Measurements from ENCODE around the gene FGF12.

The FGF12 gene

DNA sequence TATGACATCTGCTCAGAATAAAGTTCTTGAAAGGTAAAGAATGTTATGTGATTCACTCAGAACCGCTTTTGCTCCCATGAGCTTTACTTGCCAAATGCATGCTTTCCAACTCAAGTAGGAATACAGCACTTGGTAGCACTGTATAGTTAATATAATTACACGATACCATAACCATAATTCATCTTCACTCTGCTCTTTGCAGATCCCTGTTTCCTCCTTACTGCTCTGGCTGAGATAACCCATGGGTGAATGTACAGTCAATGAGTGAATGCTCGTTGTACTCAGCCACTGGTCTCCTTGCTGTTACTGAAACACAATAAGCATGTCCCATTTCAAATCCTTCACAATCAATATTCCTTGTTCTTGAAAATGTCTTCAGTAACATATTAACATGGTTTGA is 550.0 kb downstream of the FGF12 start:
- TF ChIP-seq, protein P1, sequence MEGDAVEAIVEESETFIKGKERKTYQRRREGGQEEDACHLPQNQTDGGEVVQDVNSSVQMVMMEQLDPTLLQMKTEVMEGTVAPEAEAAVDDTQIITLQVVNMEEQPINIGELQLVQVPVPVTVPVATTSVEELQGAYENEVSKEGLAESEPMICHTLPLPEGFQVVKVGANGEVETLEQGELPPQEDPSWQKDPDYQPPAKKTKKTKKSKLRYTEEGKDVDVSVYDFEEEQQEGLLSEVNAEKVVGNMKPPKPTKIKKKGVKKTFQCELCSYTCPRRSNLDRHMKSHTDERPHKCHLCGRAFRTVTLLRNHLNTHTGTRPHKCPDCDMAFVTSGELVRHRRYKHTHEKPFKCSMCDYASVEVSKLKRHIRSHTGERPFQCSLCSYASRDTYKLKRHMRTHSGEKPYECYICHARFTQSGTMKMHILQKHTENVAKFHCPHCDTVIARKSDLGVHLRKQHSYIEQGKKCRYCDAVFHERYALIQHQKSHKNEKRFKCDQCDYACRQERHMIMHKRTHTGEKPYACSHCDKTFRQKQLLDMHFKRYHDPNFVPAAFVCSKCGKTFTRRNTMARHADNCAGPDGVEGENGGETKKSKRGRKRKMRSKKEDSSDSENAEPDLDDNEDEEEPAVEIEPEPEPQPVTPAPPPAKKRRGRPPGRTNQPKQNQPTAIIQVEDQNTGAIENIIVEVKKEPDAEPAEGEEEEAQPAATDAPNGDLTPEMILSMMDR (IDR thresholded peaks at IDR 0.05): no peak

GRCh38 chr3:192174283-192174682 is 553.1 kb downstream of the FGF12 start:
- TF ChIP-seq, protein P1 (IDR thresholded peaks at IDR 0.05): no peak

- TF ChIP-seq, protein P1 (IDR thresholded peaks at IDR 0.05): no peak
Measured at GRCh38 chr3:192171213-192171612, 556.1 kb downstream of the FGF12 start.

DNA sequence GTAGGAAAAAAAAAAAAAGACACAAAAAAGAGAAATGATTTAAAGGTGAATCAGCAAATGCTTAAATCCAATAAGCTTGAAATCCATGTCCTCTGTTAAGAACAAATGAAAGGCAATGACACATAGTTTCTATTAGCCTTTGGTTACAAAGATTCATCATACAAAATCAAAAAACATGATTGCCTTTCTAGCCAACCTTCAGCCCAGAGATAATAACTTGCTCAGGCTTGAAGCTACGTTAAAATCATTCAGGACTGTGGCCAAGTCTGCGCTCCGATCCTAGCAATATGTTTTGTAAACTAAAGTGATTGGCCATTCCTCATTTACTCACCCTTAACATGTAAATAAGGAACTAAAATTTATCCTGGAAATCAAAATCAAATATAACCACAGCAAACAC is 556.7 kb downstream of the FGF12 start:
- TF ChIP-seq, protein P1 (IDR thresholded peaks at IDR 0.05): no peak

DNA sequence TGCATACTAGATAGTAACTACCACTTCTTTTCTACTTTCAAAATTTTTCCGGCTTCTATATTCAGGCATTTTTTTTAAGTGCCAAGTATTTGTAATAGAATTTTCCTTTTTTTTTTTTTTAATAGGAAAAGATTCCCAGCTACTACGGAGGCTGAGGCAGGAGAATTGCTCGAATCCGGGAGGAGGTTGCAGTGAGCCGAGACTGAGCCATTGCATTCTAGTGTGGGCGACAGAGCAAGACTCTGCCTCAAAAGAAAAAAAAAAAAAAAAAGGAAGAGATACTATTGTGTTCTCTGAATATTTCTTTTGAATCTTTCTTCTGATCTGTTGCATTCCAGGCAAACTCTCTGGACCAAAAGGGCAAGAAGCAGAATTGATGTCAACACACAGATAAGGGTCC is 557.3 kb downstream of the FGF12 start:
- TF ChIP-seq, protein P1 (IDR thresholded peaks at IDR 0.05): no peak

- TF ChIP-seq, protein P1 (IDR thresholded peaks at IDR 0.05): no peak
Measured at GRCh38 chr3:192169332-192169915, 557.9 kb downstream of the FGF12 start.

DNA sequence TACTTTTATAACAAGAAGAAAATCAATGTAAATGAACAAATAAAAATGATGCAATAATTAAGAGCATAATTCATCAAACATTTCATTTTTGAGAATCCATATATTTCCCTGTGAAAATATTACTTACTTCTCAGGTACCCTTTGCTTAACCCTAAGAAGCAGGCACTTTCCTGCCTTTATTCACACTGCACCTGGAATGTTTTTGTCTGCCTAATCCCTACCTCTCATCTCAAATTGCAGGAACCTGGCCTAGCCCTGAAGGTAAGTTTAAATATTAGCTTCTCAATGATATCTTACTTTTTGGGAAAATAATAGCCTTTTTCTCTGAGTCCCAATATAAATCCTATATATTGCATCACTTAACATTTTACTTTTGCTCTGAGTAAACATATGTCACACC is 559.1 kb downstream of the FGF12 start:
- TF ChIP-seq, protein P1 (IDR thresholded peaks at IDR 0.05): no peak

GRCh38 chr3:192165552-192165951 is 561.8 kb downstream of the FGF12 start:
- TF ChIP-seq, protein P1 (IDR thresholded peaks at IDR 0.05): no peak
